ENCODE data around the gene EFCAB7. TPM values are rescaled to one million over a fixed set of nuclear protein-coding genes. Genes with fewer than 3 reads are reported as not detected.

EFCAB7 gene
- total and polyA plus RNA-seq, 2 of the 4 experiments (the other 2 are of a cell fraction), result 2.3 TPM

GRCh38 chr1:63557365-63557987 is 34.2 kb downstream of the EFCAB7 start (continued):
- TF ChIP-seq RAD21 (IDR thresholded peaks at IDR 0.05; ENCODE audit: low read length), result peak; percentile 46
- TF ChIP-seq POLR2A (IDR thresholded peaks at IDR 0.05; ENCODE audit: low read depth, low read length), result no peak

GRCh38 chr1:63559357-63559756 is 36.0 kb downstream of the EFCAB7 start:
- no peak overlapping the region for H3K56ac ChIP-seq (ENCODE audit: extremely low read depth, insufficient read depth, low read length)
- no peak overlapping the region for H4K5ac ChIP-seq (ENCODE audit: low read depth, low read length)
- dilution Hi-C loops (cut with HindIII; ENCODE audit: low sequenced_read_pairs, unreplicated experiment) (no loop called here), in situ Hi-C loops (cut with MboI; ENCODE audit: low sequenced_read_pairs) (no loop called here), intact Hi-C loops (cut with micrococcal nuclease) (no loop called here)
- H3K4me2 ChIP-seq (ENCODE audit: low read depth, low read length), result no peak overlapping the region
- H3K23ac ChIP-seq (ENCODE audit: low read depth, low read length), result no peak overlapping the region
- H3K9ac ChIP-seq (ENCODE audit: low read depth, low read length), result no peak overlapping the region
- peaks cover 5% of the 10 kb centered on the region; the same call in 1 of the 2 replicates for H3K4me1 ChIP-seq (ENCODE audit: control insufficient read depth, insufficient read depth, low read length)
- H2BK15ac ChIP-seq (ENCODE audit: low read depth, low read length), result no peak overlapping the region
- no peaks in the 10 kb centered on the region for H3K9me3 ChIP-seq (ENCODE audit: control insufficient read depth, insufficient read depth, low read length)
- H3K36me3 ChIP-seq (ENCODE audit: control insufficient read depth, insufficient read depth, low read length), result no peaks in the 10 kb centered on the region
- CTCF ChIA-PET, result interaction anchor here (0.6 kb wide), 3 partner anchors 11 to 238 kb away, joined by 3 to 4 read pairs (median 3); no protein-coding TSS in a partner anchor
- no peak overlapping the region for H3K4me3 ChIP-seq (ENCODE audit: insufficient read depth, low read depth, low read length)
- H3K9me1 ChIP-seq (ENCODE audit: insufficient read depth, low read length), result no peaks in the 10 kb centered on the region; the same call in 1 of the 2 replicates
- H3K4ac ChIP-seq (ENCODE audit: low read depth, low read length), result no peak overlapping the region
- no peak overlapping the region for H2BK5ac ChIP-seq (ENCODE audit: low read depth, low read length, poor library complexity, severe bottlenecking)
- H3K14ac ChIP-seq (replicated peaks; ENCODE audit: low read depth, low read length), result no peak overlapping the region
- no peak overlapping the region for H2AK9ac ChIP-seq (replicated peaks; ENCODE audit: low read depth, low read length, poor library complexity)
- H2BK20ac ChIP-seq (ENCODE audit: low read depth, low read length), result no peak overlapping the region
- no CpG with 5 or more reads among the region's 2 CpGs for WGBS, 2 experiments (ENCODE audit: extremely low coverage in 2 of 2, insufficient read length in 1 of 2)
- H4K91ac ChIP-seq (ENCODE audit: insufficient read depth, low read depth, low read length), result no peak overlapping the region
- no TSS peak for BruUV-seq (replicated peaks)
- no peaks in the 10 kb centered on the region for H3K27me3 ChIP-seq (ENCODE audit: control insufficient read depth, insufficient read depth, low read length)
- H2AFZ ChIP-seq (replicated peaks; ENCODE audit: low read length, poor library complexity), result no peak overlapping the region
- no peak overlapping the region for H2BK120ac ChIP-seq (ENCODE audit: low read depth, low read length)
- POLR2A ChIA-PET (ENCODE audit: unreplicated experiment), result no interaction called here
- DNase-seq (no peak), ATAC-seq (ENCODE audit: low read depth) (no peak)
- H4K20me1 ChIP-seq (ENCODE audit: insufficient read depth, low read length), result no peaks in the 10 kb centered on the region
- no peak overlapping the region for H4K8ac ChIP-seq (ENCODE audit: low read depth in 2 of 2, low read length in 2 of 2)
- H3K18ac ChIP-seq (ENCODE audit: low read depth, low read length), result no peak overlapping the region
- TF ChIP-seq POLR2A (IDR thresholded peaks at IDR 0.05; ENCODE audit: low read depth, low read length), result no peak
- no peak for TF ChIP-seq SMC3 (IDR thresholded peaks at IDR 0.05; ENCODE audit: low read depth, low read length)
- TF ChIP-seq NFE2L2 (IDR thresholded peaks at IDR 0.05; ENCODE audit: low read depth, low read length), result no peak
- H3K79me1 ChIP-seq (ENCODE audit: low read depth in 1 of 2, low read length in 2 of 2), result no peaks in the 10 kb centered on the region
- no peak overlapping the region for H2AK5ac ChIP-seq (ENCODE audit: low read depth, low read length)
- H3K27ac ChIP-seq (ENCODE audit: insufficient read depth, low read length), result no peak overlapping the region

Data from IMR-90 (cell line).